Stimulated activated memory B cell treated with anti-CD40 and anti-IgM and Interleukin-4, amounts not matched to agents 10 μg/mL and 1 μg/mL and 100 μg/mL, for 72 hours (primary cell): ENCODE data around the gene AGAP1.

Experiments used
- ATAC-seq: fragments of 150-1000 bp; cut with Tn5 transposase; 2 replicates; pipeline ENCODE4 v1.10.0; 2021
- H3K27ac Mint-ChIP-seq: one replicate; pipeline ENCODE4 v1.8.0; 2022; ENCODE audit warnings: mild to moderate bottlenecking, mixed read lengths
- H3K27me3 Mint-ChIP-seq: one replicate; pipeline ENCODE4 v1.8.0; 2022; ENCODE audit warnings: mixed read lengths
- H3K36me3 Mint-ChIP-seq: one replicate; pipeline ENCODE4 v1.8.0; 2022; ENCODE audit warnings: mixed read lengths
- H3K4me1 Mint-ChIP-seq: one replicate; pipeline ENCODE4 v1.8.0; 2022; ENCODE audit warnings: mixed read lengths
- H3K4me3 Mint-ChIP-seq: one replicate; pipeline ENCODE4 v1.8.0; 2022; ENCODE audit warnings: mild to moderate bottlenecking, moderate library complexity, mixed read lengths
- H3K9me3 Mint-ChIP-seq: one replicate; pipeline ENCODE4 v1.8.0; 2022; ENCODE audit warnings: mixed read lengths

The AGAP1 gene

GRCh38 chr2:236109061-236109460, 615.2 kb downstream of the AGAP1 start:
- Mint-ChIP-seq H3K27ac (no peak overlapping the region), H3K9me3 (peaks cover 6% of the 10 kb centered on the region), H3K4me3 (no peak overlapping the region), H3K4me1 (no peaks in the 10 kb centered on the region), H3K27me3 (peaks cover 17% of the 10 kb centered on the region), H3K36me3 (no peaks in the 10 kb centered on the region)
- no peak for ATAC-seq

- no peaks in the 10 kb centered on the region for H3K4me1 Mint-ChIP-seq
- peaks cover 17% of the 10 kb centered on the region for H3K27me3 Mint-ChIP-seq
- ATAC-seq: no peak
- H3K9me3 Mint-ChIP-seq: peaks cover 6% of the 10 kb centered on the region
- no peak overlapping the region for H3K27ac Mint-ChIP-seq
- H3K36me3 Mint-ChIP-seq: no peaks in the 10 kb centered on the region
- no peak overlapping the region for H3K4me3 Mint-ChIP-seq
Measured at GRCh38 chr2:236109473-236109872, 615.6 kb downstream of the AGAP1 start.

GRCh38 chr2:236112466-236112865, 618.6 kb downstream of the AGAP1 start:
- Mint-ChIP-seq H3K36me3 (no peaks in the 10 kb centered on the region), H3K27ac (no peak overlapping the region), H3K9me3 (peaks cover 6% of the 10 kb centered on the region), H3K27me3 (peaks cover 17% of the 10 kb centered on the region), H3K4me3 (no peak overlapping the region), H3K4me1 (no peaks in the 10 kb centered on the region)
- no peak for ATAC-seq

GRCh38 chr2:236113425-236113824, 619.6 kb downstream of the AGAP1 start:
- Mint-ChIP-seq H3K4me1 (no peaks in the 10 kb centered on the region), H3K4me3 (no peak overlapping the region), H3K27ac (no peak overlapping the region), H3K27me3 (peaks cover 8% of the 10 kb centered on the region), H3K9me3 (peaks cover 6% of the 10 kb centered on the region), H3K36me3 (no peaks in the 10 kb centered on the region)
- ATAC-seq: no peak

- Mint-ChIP-seq H3K36me3 (no peaks in the 10 kb centered on the region), H3K9me3 (peaks cover 6% of the 10 kb centered on the region), H3K27me3 (peaks cover 8% of the 10 kb centered on the region), H3K27ac (no peak overlapping the region), H3K4me3 (no peak overlapping the region), H3K4me1 (no peaks in the 10 kb centered on the region)
- no peak for ATAC-seq
Measured at GRCh38 chr2:236113948-236114347, 620.1 kb downstream of the AGAP1 start.

GRCh38 chr2:236114959-236115358, 621.1 kb downstream of the AGAP1 start:
- Mint-ChIP-seq H3K4me1 (no peaks in the 10 kb centered on the region), H3K9me3 (peaks cover 6% of the 10 kb centered on the region), H3K27me3 (peaks cover 14% of the 10 kb centered on the region), H3K36me3 (no peaks in the 10 kb centered on the region), H3K27ac (no peak overlapping the region), H3K4me3 (no peak overlapping the region)
- ATAC-seq: no peak

GRCh38 chr2:236117401-236117800, 623.6 kb downstream of the AGAP1 start:
- no peak overlapping the region for H3K27ac Mint-ChIP-seq
- no peaks in the 10 kb centered on the region for H3K4me1 Mint-ChIP-seq
- no peak for ATAC-seq
- peaks cover 1% of the 10 kb centered on the region for H3K9me3 Mint-ChIP-seq
- H3K4me3 Mint-ChIP-seq: no peak overlapping the region
- no peaks in the 10 kb centered on the region for H3K36me3 Mint-ChIP-seq
- H3K27me3 Mint-ChIP-seq: peaks cover 26% of the 10 kb centered on the region

GRCh38 chr2:236117861-236118269, 624.0 kb downstream of the AGAP1 start:
- no peaks in the 10 kb centered on the region for H3K4me1 Mint-ChIP-seq
- ATAC-seq: no peak
- no peaks in the 10 kb centered on the region for H3K36me3 Mint-ChIP-seq
- H3K27ac Mint-ChIP-seq: no peak overlapping the region
- H3K27me3 Mint-ChIP-seq: peaks cover 26% of the 10 kb centered on the region
- no peaks in the 10 kb centered on the region for H3K9me3 Mint-ChIP-seq
- H3K4me3 Mint-ChIP-seq: no peak overlapping the region

GRCh38 chr2:236119003-236119402, 625.2 kb downstream of the AGAP1 start:
- Mint-ChIP-seq H3K4me1 (no peaks in the 10 kb centered on the region), H3K4me3 (no peak overlapping the region)

GRCh38 chr2:236119476-236119875, 625.6 kb downstream of the AGAP1 start:
- Mint-ChIP-seq H3K4me3 (no peak overlapping the region), H3K36me3 (no peaks in the 10 kb centered on the region), H3K9me3 (no peaks in the 10 kb centered on the region), H3K27ac (no peak overlapping the region), H3K27me3 (peaks cover 26% of the 10 kb centered on the region), H3K4me1 (no peaks in the 10 kb centered on the region)
- no peak for ATAC-seq

More at GRCh38 chr2:236119003-236119402, 625.2 kb downstream of the AGAP1 start:
- Mint-ChIP-seq H3K27ac (no peak overlapping the region), H3K36me3 (no peaks in the 10 kb centered on the region), H3K9me3 (no peaks in the 10 kb centered on the region), H3K27me3 (peaks cover 26% of the 10 kb centered on the region)
- no peak for ATAC-seq

GRCh38 chr2:236120141-236120601, 626.3 kb downstream of the AGAP1 start:
- H3K27ac Mint-ChIP-seq: no peak overlapping the region
- ATAC-seq: no peak

GRCh38 chr2:236120829-236121228, 627.0 kb downstream of the AGAP1 start:
- H3K27ac Mint-ChIP-seq: no peak overlapping the region
- H3K9me3 Mint-ChIP-seq: no peaks in the 10 kb centered on the region
- H3K4me3 Mint-ChIP-seq: no peak overlapping the region
- no peak for ATAC-seq
- no peaks in the 10 kb centered on the region for H3K36me3 Mint-ChIP-seq
- H3K27me3 Mint-ChIP-seq: peaks cover 26% of the 10 kb centered on the region
- H3K4me1 Mint-ChIP-seq: no peaks in the 10 kb centered on the region

More at GRCh38 chr2:236120141-236120601, 626.3 kb downstream of the AGAP1 start:
- Mint-ChIP-seq H3K27me3 (peaks cover 26% of the 10 kb centered on the region), H3K4me1 (no peaks in the 10 kb centered on the region), H3K9me3 (no peaks in the 10 kb centered on the region), H3K4me3 (no peak overlapping the region), H3K36me3 (no peaks in the 10 kb centered on the region)

- Mint-ChIP-seq H3K36me3 (no peaks in the 10 kb centered on the region), H3K27ac (no peak overlapping the region), H3K27me3 (peaks cover 26% of the 10 kb centered on the region), H3K9me3 (no peaks in the 10 kb centered on the region), H3K4me3 (no peak overlapping the region), H3K4me1 (no peaks in the 10 kb centered on the region)
- ATAC-seq: no peak
Measured at GRCh38 chr2:236121546-236121945, 627.7 kb downstream of the AGAP1 start.

- Mint-ChIP-seq H3K4me3 (no peak overlapping the region), H3K36me3 (no peaks in the 10 kb centered on the region), H3K27me3 (peaks cover 26% of the 10 kb centered on the region), H3K9me3 (no peaks in the 10 kb centered on the region), H3K4me1 (no peaks in the 10 kb centered on the region), H3K27ac (no peak overlapping the region)
- ATAC-seq: no peak
Measured at GRCh38 chr2:236122236-236122635, 628.4 kb downstream of the AGAP1 start.

- no peak for ATAC-seq
- Mint-ChIP-seq H3K27me3 (peaks cover 22% of the 10 kb centered on the region), H3K9me3 (no peaks in the 10 kb centered on the region)
Measured at GRCh38 chr2:236123716-236124115, 629.9 kb downstream of the AGAP1 start.

GRCh38 chr2:236124182-236124893, 630.5 kb downstream of the AGAP1 start:
- no peaks in the 10 kb centered on the region for H3K9me3 Mint-ChIP-seq
- H3K4me3 Mint-ChIP-seq: no peak overlapping the region
- no peak for ATAC-seq
- H3K36me3 Mint-ChIP-seq: no peaks in the 10 kb centered on the region
- H3K27ac Mint-ChIP-seq: no peak overlapping the region
- H3K27me3 Mint-ChIP-seq: peaks cover 16% of the 10 kb centered on the region
- no peaks in the 10 kb centered on the region for H3K4me1 Mint-ChIP-seq

More at GRCh38 chr2:236123716-236124115, 629.9 kb downstream of the AGAP1 start:
- Mint-ChIP-seq H3K4me1 (no peaks in the 10 kb centered on the region), H3K27ac (no peak overlapping the region), H3K4me3 (no peak overlapping the region), H3K36me3 (no peaks in the 10 kb centered on the region)
